NCI-H82 treated with DMSO at 0.1 percent for 48 hours (cell line): ENCODE measurements around the gene CACNG1.
"Not testable (repeated sequence)": the region's sequence is repeated elsewhere in the genome, so short reads cannot be mapped to it uniquely, and the experiment has no call there.

Experiments
- DNase-seq: peaks from one replicate; lab custom pipeline; 2025; ENCODE audit not compliant: unreplicated experiment; lab: John Stamatoyannopoulos, UW

Gene CACNG1

GRCh38 chr17:67025216-67025792, 19.1 kb upstream of the CACNG1 start:
- DNase-seq = no peak

- no peak for DNase-seq
Observed at GRCh38 chr17:67026341-67026740, 18.0 kb upstream of the CACNG1 start.

- DNase-seq = no peak
Observed at GRCh38 chr17:67027031-67027628, 17.2 kb upstream of the CACNG1 start.

GRCh38 chr17:67030641-67031040, 13.7 kb upstream of the CACNG1 start:
- no peak for DNase-seq

- DNase-seq = no peak
Observed at GRCh38 chr17:67032382-67032781, 12.0 kb upstream of the CACNG1 start.

GRCh38 chr17:67032985-67033384, 11.4 kb upstream of the CACNG1 start:
- DNase-seq = no peak

- no peak for DNase-seq
Observed at GRCh38 chr17:67033613-67034012, 10.7 kb upstream of the CACNG1 start.

- no peak for DNase-seq
Observed at GRCh38 chr17:67035131-67036083, 8.9 kb upstream of the CACNG1 start.

- no peak for DNase-seq
Observed at GRCh38 chr17:67038861-67039365, 5.4 kb upstream of the CACNG1 start.

- DNase-seq = no peak
Observed at GRCh38 chr17:67040652-67041051, 3.7 kb upstream of the CACNG1 start.

- DNase-seq = not testable (repeated sequence)
Observed at GRCh38 chr17:67041119-67041518, 3.2 kb upstream of the CACNG1 start.

GRCh38 chr17:67041531-67041930, 2.8 kb upstream of the CACNG1 start:
- no peak for DNase-seq

GRCh38 chr17:67041941-67042899, 2.1 kb upstream of the CACNG1 start:
- no peak for DNase-seq

GRCh38 chr17:67043283-67043682, 1.1 kb upstream of the CACNG1 start:
- DNase-seq = no peak

- no peak for DNase-seq
Observed at GRCh38 chr17:67044940-67045339, 586 bp downstream of the CACNG1 start.

GRCh38 chr17:67046398-67046797, 2.0 kb downstream of the CACNG1 start:
- no peak for DNase-seq

- DNase-seq = no peak
Observed at GRCh38 chr17:67047382-67047781, 3.0 kb downstream of the CACNG1 start.

- no peak for DNase-seq
Observed at GRCh38 chr17:67049025-67049739, 4.8 kb downstream of the CACNG1 start.

GRCh38 chr17:67050066-67050465, 5.7 kb downstream of the CACNG1 start:
- DNase-seq = no peak
